SK-N-SH treated with all-trans-retinoic acid at 6 μM for 48 hours (cell line): ENCODE data around the gene ARIH2.

ENCODE experiments used
- ATAC-seq: fragments of 200-7000 bp; cut with Tn5 transposase; 3 replicates; pipeline ENCODE4 v1.9.1; 2020; ENCODE audit warnings: mild to moderate bottlenecking, moderate library complexity
- ARNTL ChIP-seq: fragments of 450-650 bp; formaldehyde crosslinking; IDR thresholded peaks from 2 replicates; pipeline ENCODE4 v1.5.0; 2020; ENCODE audit warnings: low read depth, mild to moderate bottlenecking, moderate library complexity, borderline replicate concordance
- CSDC2 ChIP-seq: fragments of 250-450 bp; sonication (Bioruptor Pico); IDR thresholded peaks from 2 replicates; pipeline ENCODE4 v1.5.0; 2020; ENCODE audit warnings: mild to moderate bottlenecking, moderate library complexity
- ESRRG ChIP-seq: fragments of 250-450 bp; sonication (Bioruptor Pico); IDR thresholded peaks from 2 replicates; pipeline ENCODE4 v1.6.1; 2021; ENCODE audit warnings: mild to moderate bottlenecking
- GLIS3 ChIP-seq: fragments of 250-450 bp; sonication (Bioruptor Pico); IDR thresholded peaks from 2 replicates; pipeline ENCODE4 v1.5.0; 2020; ENCODE audit warnings: mild to moderate bottlenecking, moderate library complexity
- ISL1 ChIP-seq: fragments of 250-450 bp; sonication (Bioruptor Pico); IDR thresholded peaks from 2 replicates; pipeline ENCODE4 v2.1.2; 2022; ENCODE audit warnings: mild to moderate bottlenecking, moderate library complexity
- OSR1 ChIP-seq: fragments of 250-450 bp; sonication (Bioruptor Pico); IDR thresholded peaks from 2 replicates; pipeline ENCODE4 v1.8.0; 2022; ENCODE audit warnings: moderate library complexity, mild to moderate bottlenecking, inconsistent platforms
- POU6F1 ChIP-seq: fragments of 250-450 bp; sonication (Bioruptor Pico); IDR thresholded peaks from 2 replicates; pipeline ENCODE4 v1.8.0; 2021; ENCODE audit warnings: low read depth, mild to moderate bottlenecking, moderate library complexity, borderline replicate concordance
- RARB ChIP-seq: fragments of 250-450 bp; sonication (Bioruptor Pico); IDR thresholded peaks from 2 replicates; pipeline ENCODE4 v1.8.0; 2021; ENCODE audit warnings: mild to moderate bottlenecking, moderate library complexity
- SNAI2 ChIP-seq: fragments of 250-450 bp; sonication (Bioruptor Pico); IDR thresholded peaks from 2 replicates; pipeline ENCODE4 v1.5.0; 2020; ENCODE audit warnings: mild to moderate bottlenecking, moderate library complexity
- TCF4 ChIP-seq: fragments of 250-450 bp; sonication (Bioruptor Pico); IDR thresholded peaks from 2 replicates; pipeline ENCODE4 v1.8.0; 2021; ENCODE audit warnings: mild to moderate bottlenecking, moderate library complexity, borderline replicate concordance
- TOX ChIP-seq: fragments of 250-450 bp; sonication (Bioruptor Pico); IDR thresholded peaks from 2 replicates; pipeline ENCODE4 v1.8.0; 2021; ENCODE audit warnings: mild to moderate bottlenecking, moderate library complexity, borderline replicate concordance
- ZC3H10 ChIP-seq: fragments of 250-450 bp; sonication (Bioruptor Pico); IDR thresholded peaks from 2 replicates; pipeline ENCODE4 v1.5.1; 2021; ENCODE audit warnings: mild to moderate bottlenecking, moderate library complexity
- ZFP3 ChIP-seq: fragments of 250-450 bp; sonication (Bioruptor Pico); IDR thresholded peaks from 2 replicates; pipeline ENCODE4 v1.5.0; 2020; ENCODE audit warnings: mild to moderate bottlenecking, moderate library complexity
- ZFP30 ChIP-seq: fragments of 450-650 bp; formaldehyde crosslinking; IDR thresholded peaks from 2 replicates; pipeline ENCODE4 v1.5.0; 2022; ENCODE audit warnings: mild to moderate bottlenecking, moderate library complexity
- ZNF565 ChIP-seq: fragments of 450-650 bp; formaldehyde crosslinking; conservative IDR thresholded peaks from 2 replicates; pipeline ENCODE4 v1.5.0; 2020; ENCODE audit warnings: low read depth, mild to moderate bottlenecking, moderate library complexity
- ZNF8 ChIP-seq: fragments of 450-650 bp; formaldehyde crosslinking; IDR thresholded peaks from 2 replicates; pipeline ENCODE4 v1.5.0; 2020; ENCODE audit warnings: mild to moderate bottlenecking, moderate library complexity
- TF ChIP-seq, protein P1 (sequence below): fragments of 250-450 bp; sonication (Bioruptor Pico); IDR thresholded peaks from 2 replicates; pipeline ENCODE4 v1.8.0; 2020; ENCODE audit warnings: mild to moderate bottlenecking, moderate library complexity, borderline replicate concordance
- TF ChIP-seq, protein P2 (sequence below): fragments of 250-450 bp; sonication (Bioruptor Pico); IDR thresholded peaks from 2 replicates; pipeline ENCODE4 v1.5.0; 2020; ENCODE audit warnings: mild to moderate bottlenecking, moderate library complexity
- TF ChIP-seq, protein P3 (sequence below): fragments of 250-450 bp; sonication (Bioruptor Pico); IDR thresholded peaks from 2 replicates; pipeline ENCODE4 v1.5.1; 2021; ENCODE audit warnings: mild to moderate bottlenecking, moderate library complexity
- TF ChIP-seq, protein P4 (sequence below): fragments of 250-450 bp; sonication (Bioruptor Pico); IDR thresholded peaks from 2 replicates; pipeline ENCODE4 v1.5.1; 2020; ENCODE audit warnings: low read depth, mild to moderate bottlenecking, moderate library complexity

Gene ARIH2

GRCh38 chr3:48962939-48963338, 44.3 kb downstream of the ARIH2 start:
- no peak for ATAC-seq
- TF ChIP-seq ESRRG (CRISPR knock-in tag) = no peak
- no peak for TF ChIP-seq ZNF565 (CRISPR knock-in tag)
- no peak for TF ChIP-seq ARNTL (CRISPR knock-in tag)
- TF ChIP-seq SNAI2 (CRISPR knock-in tag) = no peak

DNA sequence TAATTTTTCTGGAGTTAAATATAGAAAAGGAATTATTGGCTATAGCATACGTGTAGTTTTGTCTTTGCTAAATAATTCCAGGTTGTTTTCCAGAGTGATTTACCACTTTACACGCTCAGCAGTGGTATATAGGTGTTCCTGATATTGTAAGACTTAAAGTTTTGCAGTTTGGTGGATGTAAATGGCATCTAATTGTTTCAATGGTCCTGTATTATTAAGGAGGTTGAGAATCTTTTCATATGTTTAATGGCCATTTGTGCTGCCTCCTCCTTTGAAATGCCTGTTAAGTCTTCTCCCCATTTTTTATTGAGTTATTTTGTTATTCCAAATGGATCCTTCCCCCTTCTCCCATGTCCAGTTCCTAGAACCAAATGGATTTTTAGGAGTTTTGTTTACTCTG, 44.9 kb downstream of the ARIH2 start:
- no peak for ATAC-seq
- TF ChIP-seq ZC3H10 (CRISPR knock-in tag) (no peak), POU6F1 (CRISPR knock-in tag) (no peak), ZNF8 (CRISPR knock-in tag) (no peak), SNAI2 (CRISPR knock-in tag) (no peak), ZFP30 (CRISPR knock-in tag) (no peak), TOX (CRISPR knock-in tag) (no peak), ZFP3 (CRISPR knock-in tag) (no peak), ARNTL (CRISPR knock-in tag) (no peak)
- TF ChIP-seq, protein P1, sequence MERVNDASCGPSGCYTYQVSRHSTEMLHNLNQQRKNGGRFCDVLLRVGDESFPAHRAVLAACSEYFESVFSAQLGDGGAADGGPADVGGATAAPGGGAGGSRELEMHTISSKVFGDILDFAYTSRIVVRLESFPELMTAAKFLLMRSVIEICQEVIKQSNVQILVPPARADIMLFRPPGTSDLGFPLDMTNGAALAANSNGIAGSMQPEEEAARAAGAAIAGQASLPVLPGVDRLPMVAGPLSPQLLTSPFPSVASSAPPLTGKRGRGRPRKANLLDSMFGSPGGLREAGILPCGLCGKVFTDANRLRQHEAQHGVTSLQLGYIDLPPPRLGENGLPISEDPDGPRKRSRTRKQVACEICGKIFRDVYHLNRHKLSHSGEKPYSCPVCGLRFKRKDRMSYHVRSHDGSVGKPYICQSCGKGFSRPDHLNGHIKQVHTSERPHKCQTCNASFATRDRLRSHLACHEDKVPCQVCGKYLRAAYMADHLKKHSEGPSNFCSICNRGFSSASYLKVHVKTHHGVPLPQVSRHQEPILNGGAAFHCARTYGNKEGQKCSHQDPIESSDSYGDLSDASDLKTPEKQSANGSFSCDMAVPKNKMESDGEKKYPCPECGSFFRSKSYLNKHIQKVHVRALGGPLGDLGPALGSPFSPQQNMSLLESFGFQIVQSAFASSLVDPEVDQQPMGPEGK = no peak
- TF ChIP-seq, protein P2, sequence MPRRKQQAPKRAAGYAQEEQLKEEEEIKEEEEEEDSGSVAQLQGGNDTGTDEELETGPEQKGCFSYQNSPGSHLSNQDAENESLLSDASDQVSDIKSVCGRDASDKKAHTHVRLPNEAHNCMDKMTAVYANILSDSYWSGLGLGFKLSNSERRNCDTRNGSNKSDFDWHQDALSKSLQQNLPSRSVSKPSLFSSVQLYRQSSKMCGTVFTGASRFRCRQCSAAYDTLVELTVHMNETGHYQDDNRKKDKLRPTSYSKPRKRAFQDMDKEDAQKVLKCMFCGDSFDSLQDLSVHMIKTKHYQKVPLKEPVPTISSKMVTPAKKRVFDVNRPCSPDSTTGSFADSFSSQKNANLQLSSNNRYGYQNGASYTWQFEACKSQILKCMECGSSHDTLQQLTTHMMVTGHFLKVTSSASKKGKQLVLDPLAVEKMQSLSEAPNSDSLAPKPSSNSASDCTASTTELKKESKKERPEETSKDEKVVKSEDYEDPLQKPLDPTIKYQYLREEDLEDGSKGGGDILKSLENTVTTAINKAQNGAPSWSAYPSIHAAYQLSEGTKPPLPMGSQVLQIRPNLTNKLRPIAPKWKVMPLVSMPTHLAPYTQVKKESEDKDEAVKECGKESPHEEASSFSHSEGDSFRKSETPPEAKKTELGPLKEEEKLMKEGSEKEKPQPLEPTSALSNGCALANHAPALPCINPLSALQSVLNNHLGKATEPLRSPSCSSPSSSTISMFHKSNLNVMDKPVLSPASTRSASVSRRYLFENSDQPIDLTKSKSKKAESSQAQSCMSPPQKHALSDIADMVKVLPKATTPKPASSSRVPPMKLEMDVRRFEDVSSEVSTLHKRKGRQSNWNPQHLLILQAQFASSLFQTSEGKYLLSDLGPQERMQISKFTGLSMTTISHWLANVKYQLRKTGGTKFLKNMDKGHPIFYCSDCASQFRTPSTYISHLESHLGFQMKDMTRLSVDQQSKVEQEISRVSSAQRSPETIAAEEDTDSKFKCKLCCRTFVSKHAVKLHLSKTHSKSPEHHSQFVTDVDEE (CRISPR knock-in tag) = no peak
- TF ChIP-seq, protein P3, sequence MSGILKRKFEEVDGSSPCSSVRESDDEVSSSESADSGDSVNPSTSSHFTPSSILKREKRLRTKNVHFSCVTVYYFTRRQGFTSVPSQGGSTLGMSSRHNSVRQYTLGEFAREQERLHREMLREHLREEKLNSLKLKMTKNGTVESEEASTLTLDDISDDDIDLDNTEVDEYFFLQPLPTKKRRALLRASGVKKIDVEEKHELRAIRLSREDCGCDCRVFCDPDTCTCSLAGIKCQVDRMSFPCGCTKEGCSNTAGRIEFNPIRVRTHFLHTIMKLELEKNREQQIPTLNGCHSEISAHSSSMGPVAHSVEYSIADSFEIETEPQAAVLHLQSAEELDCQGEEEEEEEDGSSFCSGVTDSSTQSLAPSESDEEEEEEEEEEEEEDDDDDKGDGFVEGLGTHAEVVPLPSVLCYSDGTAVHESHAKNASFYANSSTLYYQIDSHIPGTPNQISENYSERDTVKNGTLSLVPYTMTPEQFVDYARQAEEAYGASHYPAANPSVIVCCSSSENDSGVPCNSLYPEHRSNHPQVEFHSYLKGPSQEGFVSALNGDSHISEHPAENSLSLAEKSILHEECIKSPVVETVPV (CRISPR knock-in tag) = no peak
- TF ChIP-seq, protein P4, sequence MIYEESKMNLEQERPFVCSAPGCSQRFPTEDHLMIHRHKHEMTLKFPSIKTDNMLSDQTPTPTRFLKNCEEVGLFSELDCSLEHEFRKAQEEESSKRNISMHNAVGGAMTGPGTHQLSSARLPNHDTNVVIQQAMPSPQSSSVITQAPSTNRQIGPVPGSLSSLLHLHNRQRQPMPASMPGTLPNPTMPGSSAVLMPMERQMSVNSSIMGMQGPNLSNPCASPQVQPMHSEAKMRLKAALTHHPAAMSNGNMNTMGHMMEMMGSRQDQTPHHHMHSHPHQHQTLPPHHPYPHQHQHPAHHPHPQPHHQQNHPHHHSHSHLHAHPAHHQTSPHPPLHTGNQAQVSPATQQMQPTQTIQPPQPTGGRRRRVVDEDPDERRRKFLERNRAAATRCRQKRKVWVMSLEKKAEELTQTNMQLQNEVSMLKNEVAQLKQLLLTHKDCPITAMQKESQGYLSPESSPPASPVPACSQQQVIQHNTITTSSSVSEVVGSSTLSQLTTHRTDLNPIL (CRISPR knock-in tag) = no peak

- no peak for ATAC-seq
- TF ChIP-seq ESRRG (CRISPR knock-in tag) = no peak
- TF ChIP-seq ZNF8 (CRISPR knock-in tag) = no peak
- no peak for TF ChIP-seq POU6F1 (CRISPR knock-in tag)
- TF ChIP-seq ZFP30 (CRISPR knock-in tag) = no peak
- TF ChIP-seq ZFP3 (CRISPR knock-in tag) = no peak
- no peak for TF ChIP-seq ARNTL (CRISPR knock-in tag)
- TF ChIP-seq SNAI2 (CRISPR knock-in tag) = no peak
- TF ChIP-seq GLIS3 (CRISPR knock-in tag) = no peak
- no peak for TF ChIP-seq OSR1
- no peak for TF ChIP-seq RARB (CRISPR knock-in tag)
- TF ChIP-seq, protein P3 (CRISPR knock-in tag) = no peak
- TF ChIP-seq, protein P1 = no peak
- TF ChIP-seq ISL1 (CRISPR knock-in tag) = no peak
- no peak for TF ChIP-seq CSDC2 (CRISPR knock-in tag)
- no peak for TF ChIP-seq TCF4 (CRISPR knock-in tag)
Observed at GRCh38 chr3:48966367-48966766, 47.7 kb downstream of the ARIH2 start.
